Ishikawa (cell line): ENCODE measurements around the gene RASGEF1C.

Experiments used
- CREB1 ChIP-seq: IDR thresholded peaks from 2 replicates; pipeline ENCODE4 v1.6.1; 2012; ENCODE audit warnings: low read depth
- EP300 ChIP-seq: IDR thresholded peaks from 2 replicates; pipeline ENCODE4 v1.6.1; 2012; ENCODE audit warnings: borderline replicate concordance
- NFIC ChIP-seq: IDR thresholded peaks from 2 replicates; pipeline ENCODE4 v1.6.1; 2012
- TAF1 ChIP-seq: IDR thresholded peaks from 2 replicates; pipeline ENCODE4 v1.6.1; 2012; ENCODE audit warnings: low read depth, mild to moderate bottlenecking

- TF ChIP-seq EP300 (no peak), CREB1 (no peak), TAF1 (no peak), NFIC (no peak)
These were observed 35.8 kb downstream of the RASGEF1C start for GRCh38 chr5:180173198-180173544.
